Panc1 (cell line): ENCODE results near the gene AKT3. TPM values are rescaled to one million over a fixed set of nuclear protein-coding genes. Genes with fewer than 3 reads are reported as not detected.

Source experiments
- ATAC-seq: fragments of 200-7000 bp; cut with Tn5 transposase; 2 replicates; pipeline ENCODE4 v1.9.1; 2020; ENCODE audit warnings: mild to moderate bottlenecking, moderate library complexity
- BruUV-seq: library from RNA; stranded (reverse); fragments of 400-500 nt; replicated peaks from 2 replicates; lab custom pipeline; 2021; lab: Mats Ljungman, UMichigan
- CTCF ChIA-PET: fragments of 300-600 bp; sonication (Branson Sonifier 250); formaldehyde crosslinking; loops from one replicate; lab custom pipeline; 2022; ENCODE audit warnings: antibody characterized with exemption; lab: Charles Lee
- POLR2A ChIA-PET: fragments of 300-600 bp; sonication (Branson Sonifier 250); formaldehyde crosslinking; loops from one replicate; lab custom pipeline; 2022; ENCODE audit warnings: antibody characterized with exemption; lab: Charles Lee
- DNase-seq: peaks from one replicate; pipeline ENCODE4 v3.0.0-alpha.2; 2010; ENCODE audit warnings: low read depth, low spot score
- H3K27ac ChIP-seq: 2 replicates; pipeline ENCODE4 v1.5.1; 2011; ENCODE audit warnings: mild to moderate bottlenecking, low read length, inconsistent platforms
- H3K27me3 ChIP-seq: fragments of 200-500 bp; sonication (Bioruptor generic); 2 replicates; pipeline ENCODE4 v1.6.0; 2014; ENCODE audit warnings: low read length, inconsistent platforms; ENCODE audit not compliant: control insufficient read depth, insufficient read depth
- H3K36me3 ChIP-seq: fragments of 200-500 bp; sonication (Bioruptor generic); 2 replicates; pipeline ENCODE4 v1.5.1; 2014; ENCODE audit warnings: inconsistent platforms, mild to moderate bottlenecking, low read length, moderate library complexity; ENCODE audit not compliant: control insufficient read depth, insufficient read depth
- H3K4me1 ChIP-seq: 2 replicates; pipeline ENCODE4 v1.5.1; 2011; ENCODE audit warnings: inconsistent platforms, mild to moderate bottlenecking, low read length, moderate library complexity; ENCODE audit not compliant: control insufficient read depth, insufficient read depth
- H3K4me3 ChIP-seq, 2 experiments: 2 replicates each; pipeline ENCODE4 v1.5.1; 2011 to 2012; ENCODE audit warnings: low read depth in 2 of 2, low read length in 2 of 2, mild to moderate bottlenecking in 2 of 2, inconsistent platforms in 1 of 2, moderate library complexity in 1 of 2
- H3K9me3 ChIP-seq: fragments of 200-500 bp; sonication (Bioruptor generic); 2 replicates; pipeline ENCODE4 v1.5.1; 2014; ENCODE audit warnings: low read depth, mild to moderate bottlenecking, inconsistent platforms, low read length, moderate library complexity; ENCODE audit not compliant: control insufficient read depth, insufficient read depth
- POLR2AphosphoS5 ChIP-seq: IDR thresholded peaks from 2 replicates; pipeline ENCODE4 v1.6.1; 2012; ENCODE audit warnings: mild to moderate bottlenecking, low read depth, low read length, moderate library complexity
- SIN3A ChIP-seq: IDR thresholded peaks from 2 replicates; pipeline ENCODE4 v1.6.1; 2012; ENCODE audit warnings: low read depth, mild to moderate bottlenecking, low read length, moderate library complexity, borderline replicate concordance; ENCODE audit not compliant: insufficient read depth
- TCF7L2 ChIP-seq: IDR thresholded peaks from 2 replicates; pipeline ENCODE4 v1.6.1; 2011; ENCODE audit warnings: mild to moderate bottlenecking, low read depth, low read length, inconsistent platforms
- in situ Hi-C: cut with HindIII; loops from 2 replicates; pipeline ENCODE4 v1.10.0; 2016; ENCODE audit warnings: low sequenced_read_pairs, low pct_unique_long_range_greater_than_20kb
- intact Hi-C: fragments of 100-400 bp; cut with micrococcal nuclease; formaldehyde crosslinking; loops from one replicate; pipeline ENCODE4 v1.10.0; 2022; ENCODE audit not compliant: unreplicated experiment
- total RNA-seq: library from RNA; stranded (reverse); gene quantifications from one replicate; pipeline ENCODE4 v1.2.1, GENCODE V29; 2021; ENCODE audit not compliant: unreplicated experiment
- TF ChIP-seq, protein P1 (sequence below): fragments of 450-650 bp; IDR thresholded peaks from 2 replicates; pipeline ENCODE4 v1.5.1; 2017; ENCODE audit warnings: mild to moderate bottlenecking
- TF ChIP-seq, protein P2 (sequence below), 2 experiments: IDR thresholded peaks; 2 replicates each; pipeline ENCODE4 v1.6.1; 2011 to 2012; ENCODE audit warnings: low read depth in 2 of 2, control low read depth in 1 of 2, low read length in 1 of 2, mild to moderate bottlenecking in 1 of 2, moderate library complexity in 1 of 2; ENCODE audit not compliant: insufficient read depth in 1 of 2

AKT3 gene
- total RNA-seq, 1 experiment from 2014 or later = 11.0 TPM

- no peaks in the 10 kb centered on the region for H3K4me1 ChIP-seq
- POLR2A ChIA-PET = no interaction called here
- TF ChIP-seq TCF7L2 = no peak
- no peak for TF ChIP-seq SIN3A
- TF ChIP-seq, protein P1, sequence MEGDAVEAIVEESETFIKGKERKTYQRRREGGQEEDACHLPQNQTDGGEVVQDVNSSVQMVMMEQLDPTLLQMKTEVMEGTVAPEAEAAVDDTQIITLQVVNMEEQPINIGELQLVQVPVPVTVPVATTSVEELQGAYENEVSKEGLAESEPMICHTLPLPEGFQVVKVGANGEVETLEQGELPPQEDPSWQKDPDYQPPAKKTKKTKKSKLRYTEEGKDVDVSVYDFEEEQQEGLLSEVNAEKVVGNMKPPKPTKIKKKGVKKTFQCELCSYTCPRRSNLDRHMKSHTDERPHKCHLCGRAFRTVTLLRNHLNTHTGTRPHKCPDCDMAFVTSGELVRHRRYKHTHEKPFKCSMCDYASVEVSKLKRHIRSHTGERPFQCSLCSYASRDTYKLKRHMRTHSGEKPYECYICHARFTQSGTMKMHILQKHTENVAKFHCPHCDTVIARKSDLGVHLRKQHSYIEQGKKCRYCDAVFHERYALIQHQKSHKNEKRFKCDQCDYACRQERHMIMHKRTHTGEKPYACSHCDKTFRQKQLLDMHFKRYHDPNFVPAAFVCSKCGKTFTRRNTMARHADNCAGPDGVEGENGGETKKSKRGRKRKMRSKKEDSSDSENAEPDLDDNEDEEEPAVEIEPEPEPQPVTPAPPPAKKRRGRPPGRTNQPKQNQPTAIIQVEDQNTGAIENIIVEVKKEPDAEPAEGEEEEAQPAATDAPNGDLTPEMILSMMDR = no peak
- no peak for TF ChIP-seq POLR2AphosphoS5
- TF ChIP-seq, protein P2, sequence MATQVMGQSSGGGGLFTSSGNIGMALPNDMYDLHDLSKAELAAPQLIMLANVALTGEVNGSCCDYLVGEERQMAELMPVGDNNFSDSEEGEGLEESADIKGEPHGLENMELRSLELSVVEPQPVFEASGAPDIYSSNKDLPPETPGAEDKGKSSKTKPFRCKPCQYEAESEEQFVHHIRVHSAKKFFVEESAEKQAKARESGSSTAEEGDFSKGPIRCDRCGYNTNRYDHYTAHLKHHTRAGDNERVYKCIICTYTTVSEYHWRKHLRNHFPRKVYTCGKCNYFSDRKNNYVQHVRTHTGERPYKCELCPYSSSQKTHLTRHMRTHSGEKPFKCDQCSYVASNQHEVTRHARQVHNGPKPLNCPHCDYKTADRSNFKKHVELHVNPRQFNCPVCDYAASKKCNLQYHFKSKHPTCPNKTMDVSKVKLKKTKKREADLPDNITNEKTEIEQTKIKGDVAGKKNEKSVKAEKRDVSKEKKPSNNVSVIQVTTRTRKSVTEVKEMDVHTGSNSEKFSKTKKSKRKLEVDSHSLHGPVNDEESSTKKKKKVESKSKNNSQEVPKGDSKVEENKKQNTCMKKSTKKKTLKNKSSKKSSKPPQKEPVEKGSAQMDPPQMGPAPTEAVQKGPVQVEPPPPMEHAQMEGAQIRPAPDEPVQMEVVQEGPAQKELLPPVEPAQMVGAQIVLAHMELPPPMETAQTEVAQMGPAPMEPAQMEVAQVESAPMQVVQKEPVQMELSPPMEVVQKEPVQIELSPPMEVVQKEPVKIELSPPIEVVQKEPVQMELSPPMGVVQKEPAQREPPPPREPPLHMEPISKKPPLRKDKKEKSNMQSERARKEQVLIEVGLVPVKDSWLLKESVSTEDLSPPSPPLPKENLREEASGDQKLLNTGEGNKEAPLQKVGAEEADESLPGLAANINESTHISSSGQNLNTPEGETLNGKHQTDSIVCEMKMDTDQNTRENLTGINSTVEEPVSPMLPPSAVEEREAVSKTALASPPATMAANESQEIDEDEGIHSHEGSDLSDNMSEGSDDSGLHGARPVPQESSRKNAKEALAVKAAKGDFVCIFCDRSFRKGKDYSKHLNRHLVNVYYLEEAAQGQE (IDR thresholded peaks at IDR 0.05; ENCODE audit: insufficient read depth in 1 of 2, low read depth in 2 of 2, low read length in 1 of 2) = no peak
- H3K9me3 ChIP-seq = no peaks in the 10 kb centered on the region
- in situ Hi-C loops (no loop called here), intact Hi-C loops (no loop called here)
- no peaks in the 10 kb centered on the region for H3K36me3 ChIP-seq
- no TSS peak for BruUV-seq
- DNase-seq = no peak
- no peak overlapping the region for H3K27ac ChIP-seq
- ATAC-seq = no peak
- H3K4me3 ChIP-seq = no peak overlapping the region
- no peaks in the 10 kb centered on the region for H3K27me3 ChIP-seq
- CTCF ChIA-PET = no interaction called here
Measured at GRCh38 chr1:243507001-243507671, 342.9 kb downstream of the AKT3 start.

- H3K4me1 ChIP-seq = no peaks in the 10 kb centered on the region
- H3K36me3 ChIP-seq = no peaks in the 10 kb centered on the region
- no peaks in the 10 kb centered on the region for H3K27me3 ChIP-seq
- ChIA-PET CTCF (no interaction called here), POLR2A (no interaction called here)
- ATAC-seq (no peak), DNase-seq (no peak)
- in situ Hi-C loops (no loop called here), intact Hi-C loops (no loop called here)
- TF ChIP-seq SIN3A = no peak
- H3K27ac ChIP-seq = no peak overlapping the region
- H3K4me3 ChIP-seq = no peak overlapping the region
- no peaks in the 10 kb centered on the region for H3K9me3 ChIP-seq
- BruUV-seq = no TSS peak
Measured at GRCh38 chr1:243505986-243506689, 343.9 kb downstream of the AKT3 start.

DNA sequence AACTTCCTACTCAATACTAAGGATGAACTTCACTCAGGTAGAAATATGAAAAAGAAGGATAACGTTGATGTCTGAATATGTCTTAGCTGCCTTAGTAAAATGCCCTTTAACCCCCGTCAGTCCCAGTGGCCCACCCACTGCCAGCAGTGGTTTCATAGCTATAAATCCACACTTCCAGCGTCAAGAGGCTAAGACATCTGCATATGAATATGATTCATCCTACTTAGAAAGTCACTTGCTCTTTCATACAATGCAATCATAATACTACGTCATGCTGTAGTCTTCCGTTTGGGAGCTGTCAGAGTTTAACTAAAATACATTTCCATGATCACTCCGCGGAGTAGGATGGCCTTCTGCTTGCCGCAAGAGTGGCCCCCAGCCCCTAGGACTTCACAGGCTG lies 346.9 kb downstream of the AKT3 start:
- intact Hi-C loops = no loop called here
- H3K9me3 ChIP-seq = no peaks in the 10 kb centered on the region
- no peaks in the 10 kb centered on the region for H3K36me3 ChIP-seq
- H3K4me3 ChIP-seq = no peak overlapping the region
- ChIA-PET POLR2A (interaction anchor here (0.8 kb wide), 1 partner anchor 140 kb away, joined by 3 read pairs; no protein-coding TSS in a partner anchor), CTCF (no interaction called here)
- in situ Hi-C loops = no loop called here
- no peak for DNase-seq
- TF ChIP-seq TCF7L2 (no peak), SIN3A (no peak), POLR2AphosphoS5 (no peak)
- TF ChIP-seq, protein P1 = no peak
- TF ChIP-seq, protein P2 (IDR thresholded peaks at IDR 0.05; ENCODE audit: insufficient read depth in 1 of 2, low read depth in 2 of 2, low read length in 1 of 2) = no peak
- no peaks in the 10 kb centered on the region for H3K27me3 ChIP-seq
- H3K4me1 ChIP-seq = no peaks in the 10 kb centered on the region
- no peak overlapping the region for H3K27ac ChIP-seq
- BruUV-seq = no TSS peak
- no peak for ATAC-seq
